K562 (cell line): ENCODE measurements around the gene LRP4. TPM values are rescaled to one million over a fixed set of nuclear protein-coding genes. Genes with fewer than 3 reads are reported as not detected.

Experiments
- ARID2 ChIP-seq: fragments of 450-650 bp; IDR thresholded peaks from 2 replicates; pipeline ENCODE4 v1.6.1; 2017; ENCODE audit warnings: antibody characterized with exemption, mild to moderate bottlenecking
- BMI1 ChIP-seq: fragments of 150-350 bp; IDR thresholded peaks from 2 replicates; pipeline ENCODE4 v1.6.1; 2014; ENCODE audit warnings: low read length
- CEBPB ChIP-seq: fragments of 450-650 bp; IDR thresholded peaks from 2 replicates; pipeline ENCODE4 v1.6.1; 2016; ENCODE audit warnings: missing genetic modification characterization, missing compliant biosample characterization
- CTCF ChIP-seq, 3 experiments: IDR thresholded peaks in 2 of 3; conservative IDR thresholded peaks in 1 of 3; 2 replicates each; pipeline ENCODE4 v1.5.1; 2011 to 2012; ENCODE audit warnings: low read length in 3 of 3, mild to moderate bottlenecking in 3 of 3, control low read depth in 2 of 3, improper control_type of control experiment in 1 of 3, inconsistent platforms in 1 of 3, low read depth in 1 of 3, mixed read lengths in 1 of 3, moderate library complexity in 1 of 3; ENCODE audit not compliant: insufficient read depth in 2 of 3
- EP300 ChIP-seq: IDR thresholded peaks from 2 replicates; pipeline ENCODE4 v1.6.1; 2012; ENCODE audit warnings: low read length, improper control_type of control experiment
- KLF16 ChIP-seq: IDR thresholded peaks from 2 replicates; pipeline ENCODE4 v1.6.1; 2016; ENCODE audit warnings: antibody characterized with exemption
- MAZ ChIP-seq, 2 experiments: fragments of 450-650 bp in 1 of 2; sonication (generic) in 1 of 2; formaldehyde crosslinking; IDR thresholded peaks in 1 of 2; conservative IDR thresholded peaks in 1 of 2; 2 replicates each; pipeline versions ENCODE4 v1.4.0 to v1.5.0; 2020; ENCODE audit warnings: mild to moderate bottlenecking in 1 of 2, missing genetic modification reagents in 1 of 2
- REST ChIP-seq, 2 experiments: fragments of 450-650 bp; formaldehyde crosslinking in 1 of 2; IDR thresholded peaks; 2 replicates each; pipeline versions ENCODE4 v1.4.0 to v1.6.1; 2014 to 2020; ENCODE audit warnings: mild to moderate bottlenecking in 2 of 2, borderline replicate concordance in 1 of 2, low read depth in 1 of 2
- RNF2 ChIP-seq: sonication (generic); IDR thresholded peaks from 2 replicates; pipeline ENCODE4 v1.6.1; 2016
- SMC3 ChIP-seq: conservative IDR thresholded peaks from 2 replicates; pipeline ENCODE4 v1.6.1; 2011; ENCODE audit warnings: low read depth, low read length, improper control_type of control experiment; ENCODE audit not compliant: insufficient read depth
- WHSC1 ChIP-seq: IDR thresholded peaks from one replicate; pipeline ENCODE4 v1.6.1; 2012; ENCODE audit warnings: low read length, control low read depth, inconsistent platforms
- ZMIZ1 ChIP-seq, 2 experiments: fragments of 150-350 bp in 1 of 2; IDR thresholded peaks; 2 replicates each; pipeline ENCODE4 v1.6.1; 2012 to 2016; ENCODE audit warnings: low read depth in 2 of 2, low read length in 2 of 2, mild to moderate bottlenecking in 1 of 2, moderate library complexity in 1 of 2
- ZNF121 ChIP-seq: sonication (generic); formaldehyde crosslinking; conservative IDR thresholded peaks from 2 replicates; pipeline ENCODE4 v1.8.0; 2022; ENCODE audit warnings: missing genetic modification reagents
- ZNF212 ChIP-seq: fragments of 450-650 bp; formaldehyde crosslinking; IDR thresholded peaks from 2 replicates; pipeline ENCODE4 v1.4.0; 2020; ENCODE audit warnings: mild to moderate bottlenecking
- polyA plus RNA-seq, 8 experiments: library from polyadenylated mRNA; depleted of rRNA in 4 of 8; stranded (reverse) in 5 of 8; unstranded in 3 of 8; fragments of >200 nt; fragmentation: Nextera tagmentation in 2 of 8; fragmentation: Illumina TruSeq in 1 of 8; extraction: Ambion mirVana in 2 of 8; extraction: Trizol in 1 of 8; gene quantifications; 2 replicates each; pipeline versions ENCODE4 v1.2.1 to v1.2.3, GENCODE V29; 2011 to 2014; ENCODE audit warnings: inconsistent platforms in 1 of 8, missing spikeins in 1 of 8
- total RNA-seq, 7 experiments: library from RNA; depleted of rRNA in 6 of 7; stranded (reverse); fragments of >200 nt in 6 of 7; fragmentation: Illumina TruSeq in 2 of 7; extraction: Trizol in 2 of 7; gene quantifications; 2 replicates each; pipeline versions ENCODE4 v1.2.1 to v1.2.3, GENCODE V29; 2011 to 2021; ENCODE audit warnings: low replicate concordance in 1 of 7

Gene LRP4
- total and polyA plus RNA-seq, 9 of the 15 experiments (the other 6 are each of a cell fraction or from before 2014, with no cell fraction given), result 0.04 to 0.54 (median 0.10) TPM

GRCh38 chr11:46889689-46890475, 28.5 kb downstream of the LRP4 start (continued):
- TF ChIP-seq REST (IDR thresholded peaks at IDR 0.05; ENCODE audit: borderline replicate concordance), result peak; percentile 90
- no peak for TF ChIP-seq REST (CRISPR knock-in tag; IDR thresholded peaks at IDR 0.05; ENCODE audit: low read depth)
- TF ChIP-seq ZMIZ1 (IDR thresholded peaks at IDR 0.05; ENCODE audit: low read depth in 2 of 2, low read length in 2 of 2), result 0 out of 4 replicates have a peak, but pooled peaks of 1 of the 2 experiments have one; percentile 10
- peak; percentile 77 for TF ChIP-seq CEBPB
- TF ChIP-seq MAZ (CRISPR knock-in tag; conservative IDR thresholded peaks at IDR 0.05 in 1 of 2, IDR thresholded peaks at IDR 0.05 in 1 of 2), result no peak
- TF ChIP-seq RNF2, result no peak
- TF ChIP-seq WHSC1, result no peak
- no peak for TF ChIP-seq BMI1
- TF ChIP-seq ZNF121 (CRISPR knock-in tag), result no peak
- 0 out of 2 replicates have a peak, but pooled peaks have one; percentile 14 for TF ChIP-seq KLF16
- peak; percentile 86 to 97 (median 86) for TF ChIP-seq CTCF (IDR thresholded peaks at IDR 0.05 in 2 of 3, conservative IDR thresholded peaks at IDR 0.05 in 1 of 3; ENCODE audit: insufficient read depth in 2 of 3, low read depth in 1 of 3, low read length in 3 of 3)
- TF ChIP-seq ARID2, result peak; percentile 73; the same call in 1 of the 2 replicates
- 0 out of 2 replicates have a peak, but pooled peaks have one; percentile 6 for TF ChIP-seq EP300
- TF ChIP-seq SMC3, result peak; percentile 97
- no peak for TF ChIP-seq ZNF212 (CRISPR knock-in tag)
